Suppressor macrophage treated with lipopolysaccharide for 1 hour (primary cell): ENCODE results near the gene CAMKMT.
A peak's percentile ranks its signal among the peaks of the same experiment; 100 is the strongest.

ENCODE experiments used
- DNase-seq, 3 donors: peaks; one replicate each; pipeline ENCODE4 v3.0.0-alpha.2; 2020 to 2022

The CAMKMT gene

GRCh38 chr2:44751754-44752479 lies 390.2 kb downstream of the CAMKMT start:
- DNase-seq = no peak

GRCh38 chr2:44752761-44753160 lies 391.0 kb downstream of the CAMKMT start:
- no peak for DNase-seq

DNA sequence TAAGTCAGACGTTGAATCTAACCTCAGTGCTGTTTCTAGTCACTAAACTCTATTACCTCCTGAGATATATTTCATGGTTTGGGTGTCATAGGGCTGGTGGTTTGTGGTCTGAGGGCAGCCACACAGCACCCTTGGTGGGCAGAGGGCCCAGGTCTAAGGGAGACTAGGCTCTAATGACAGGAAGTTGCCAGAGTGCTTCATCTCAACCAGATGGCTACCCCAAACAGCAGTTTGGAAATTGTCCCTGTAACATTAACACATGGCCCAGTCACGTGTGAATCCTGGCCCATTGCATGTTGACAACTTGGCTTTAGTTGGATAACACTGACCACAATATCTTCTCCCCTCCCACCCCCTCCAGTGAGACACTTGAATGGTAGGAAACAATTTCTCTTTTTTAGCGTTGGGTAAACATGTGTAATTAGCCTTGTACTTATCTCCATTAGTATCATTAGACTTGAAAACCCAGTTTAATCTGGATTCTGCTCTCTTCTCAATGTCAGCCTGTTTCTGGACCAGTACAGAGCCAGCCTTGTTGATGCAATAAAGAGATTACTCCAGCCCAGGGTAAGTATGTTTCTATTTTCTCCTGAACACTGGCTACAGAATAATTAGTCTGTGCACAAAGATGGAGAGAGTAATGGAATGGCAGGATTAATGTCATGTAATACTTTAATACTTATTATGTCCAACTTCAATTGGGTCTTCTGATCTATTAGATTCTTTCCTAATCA lies 392.0 kb downstream of the CAMKMT start:
- DNase-seq = no peak

GRCh38 chr2:44758591-44758990 lies 396.8 kb downstream of the CAMKMT start:
- no peak for DNase-seq

DNA sequence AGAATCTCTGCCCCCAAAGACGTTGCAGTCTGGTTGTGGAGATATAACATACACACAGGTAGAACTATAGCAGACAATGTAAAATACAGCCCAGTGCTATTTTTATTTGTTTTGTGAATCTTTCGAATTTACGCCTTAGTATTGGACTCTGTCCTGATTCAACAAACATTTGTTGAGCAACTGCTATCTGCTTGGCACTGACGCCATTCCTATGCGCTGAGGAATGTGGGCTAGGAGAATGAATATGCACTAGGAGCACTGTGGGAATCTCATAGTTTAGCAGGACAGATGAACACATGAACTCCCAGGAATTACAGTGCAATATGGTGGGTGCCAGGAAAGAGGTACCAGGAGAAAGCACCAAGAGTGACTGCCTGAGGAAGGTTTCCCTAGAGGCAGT lies 398.1 kb downstream of the CAMKMT start:
- DNase-seq = no peak

DNA sequence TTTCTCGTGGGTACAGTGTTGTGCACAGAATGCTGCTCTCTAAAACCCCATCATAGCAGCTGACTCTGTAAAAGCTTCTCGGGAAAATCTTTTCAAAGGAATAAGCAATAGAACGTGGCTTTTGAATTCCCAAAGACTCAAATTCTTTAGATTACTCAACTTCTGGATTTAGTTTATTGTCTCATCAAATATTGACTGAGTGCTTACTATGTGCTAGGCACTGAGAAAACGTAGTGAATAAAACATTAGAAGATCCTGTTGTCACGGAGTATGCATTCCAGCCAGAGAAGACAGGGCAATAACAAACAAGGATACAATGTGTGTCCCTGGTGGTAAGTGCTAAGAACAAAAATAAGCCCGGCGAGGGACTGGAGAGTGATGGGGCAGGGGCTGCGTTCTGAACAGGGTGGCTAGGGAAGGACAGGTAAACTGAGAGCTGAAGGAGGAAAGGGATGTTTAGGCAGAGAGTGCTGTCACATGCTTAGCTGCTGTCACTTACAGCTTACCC lies 401.6 kb downstream of the CAMKMT start:
- no peak for DNase-seq

- DNase-seq = no peak
Measured at GRCh38 chr2:44766220-44766619, 404.5 kb downstream of the CAMKMT start.

DNA sequence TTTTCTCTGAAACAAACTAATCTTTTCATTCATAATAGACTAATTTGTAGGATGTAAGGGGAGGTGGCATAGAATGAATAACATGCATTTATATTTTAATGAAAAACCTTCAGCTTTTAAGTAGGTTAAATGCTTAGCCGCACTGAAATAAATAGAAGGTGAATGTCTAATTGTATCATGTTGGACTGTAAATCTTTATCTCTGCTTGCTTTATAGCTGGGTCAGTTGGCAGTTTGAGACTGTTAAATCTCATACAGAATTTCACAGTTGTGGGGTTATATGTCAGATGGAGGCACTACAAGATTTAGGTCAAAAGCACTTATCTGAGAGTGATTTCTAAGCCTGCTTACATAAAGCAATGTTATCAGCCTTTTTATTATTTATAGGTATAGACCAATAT lies 405.0 kb downstream of the CAMKMT start:
- no peak for DNase-seq

DNA sequence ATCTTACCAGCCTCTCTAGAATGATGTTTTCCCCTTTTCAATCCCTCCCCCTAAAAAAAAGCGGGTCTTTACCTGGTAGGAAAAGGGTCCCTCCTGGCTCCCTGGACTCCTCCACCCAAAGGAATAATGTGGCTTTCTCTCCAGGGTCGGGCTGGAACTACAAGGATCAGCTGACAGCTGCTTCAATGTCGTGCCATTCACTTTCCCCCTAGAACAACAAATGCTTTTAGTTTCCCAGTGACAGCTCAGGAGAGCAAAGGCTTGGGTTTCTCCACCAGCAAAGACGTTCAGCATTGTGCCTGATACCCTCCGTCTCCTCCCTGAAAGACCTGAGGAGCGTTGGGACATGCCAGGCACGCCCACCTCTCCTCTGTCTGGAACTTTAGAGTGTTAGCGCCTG lies 405.9 kb downstream of the CAMKMT start:
- DNase-seq = no peak

GRCh38 chr2:44768438-44769236 lies 406.9 kb downstream of the CAMKMT start:
- DNase-seq = no peak

GRCh38 chr2:44769349-44770011 lies 407.7 kb downstream of the CAMKMT start:
- no peak for DNase-seq

- peak; percentile 48 to 68 (median 55) for DNase-seq
Measured at GRCh38 chr2:44770221-44771195, 408.8 kb downstream of the CAMKMT start.

DNA sequence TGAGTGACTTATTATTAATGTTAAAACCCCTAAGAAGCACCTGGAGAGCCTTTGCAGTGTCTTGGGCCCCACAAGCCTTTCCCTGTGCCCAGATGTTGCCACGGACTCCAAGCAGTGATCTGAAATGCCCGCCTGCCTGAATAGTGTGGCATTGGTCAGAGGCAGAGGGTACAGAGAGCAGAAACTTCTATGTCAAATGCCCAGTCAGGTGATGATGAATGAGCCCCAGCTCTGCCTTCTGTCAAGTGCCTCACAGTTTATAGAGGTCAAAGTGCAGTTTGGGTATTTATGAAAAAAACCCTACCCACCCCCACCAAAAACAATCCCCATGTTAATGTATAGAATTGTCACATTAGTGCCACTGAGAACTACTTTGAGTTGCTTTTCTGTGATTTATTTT lies 409.8 kb downstream of the CAMKMT start:
- DNase-seq = no peak

DNA sequence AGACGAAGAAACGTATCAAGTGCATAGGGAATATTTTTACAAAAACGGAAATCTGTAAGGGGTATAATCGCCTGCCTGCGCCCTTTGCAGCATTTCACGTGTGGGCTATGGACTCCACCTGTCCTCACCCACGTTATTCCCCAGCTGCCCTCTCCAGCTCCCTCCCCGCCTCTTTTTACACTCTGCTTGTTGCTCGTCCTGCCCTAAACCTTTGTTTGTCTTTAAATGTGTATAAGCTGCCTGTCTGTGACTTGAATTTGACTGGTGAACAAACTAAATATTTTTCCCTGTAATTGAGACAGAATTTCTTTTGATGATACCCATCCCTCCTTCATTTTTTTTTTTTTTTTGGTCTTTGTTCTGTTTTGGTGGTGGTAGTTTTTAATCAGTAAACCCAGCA lies 410.4 kb downstream of the CAMKMT start:
- no peak for DNase-seq

- no peak for DNase-seq
Measured at GRCh38 chr2:44772669-44773378, 411.1 kb downstream of the CAMKMT start.

GRCh38 chr2:44774826-44775492 lies 413.2 kb downstream of the CAMKMT start:
- no peak for DNase-seq

DNA sequence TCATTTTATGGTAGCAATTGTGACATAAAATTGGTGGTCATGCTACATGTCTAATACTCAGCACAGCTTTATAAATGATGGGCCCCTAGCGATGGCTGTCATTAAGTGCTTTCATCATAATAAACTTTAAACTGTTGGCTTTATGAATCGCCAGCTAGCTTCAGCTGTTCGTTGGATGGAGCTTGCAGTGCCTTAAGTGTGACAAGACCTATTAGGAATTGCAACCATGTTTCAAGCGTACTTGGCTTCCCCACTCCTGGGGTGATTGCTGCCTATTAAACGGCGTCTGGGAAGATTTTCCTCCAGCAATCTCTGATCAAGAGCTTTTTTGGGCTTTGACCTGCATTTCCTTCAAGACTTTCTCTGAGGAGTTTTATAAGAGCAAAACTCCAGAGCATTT lies 415.3 kb downstream of the CAMKMT start:
- no peak for DNase-seq

DNA sequence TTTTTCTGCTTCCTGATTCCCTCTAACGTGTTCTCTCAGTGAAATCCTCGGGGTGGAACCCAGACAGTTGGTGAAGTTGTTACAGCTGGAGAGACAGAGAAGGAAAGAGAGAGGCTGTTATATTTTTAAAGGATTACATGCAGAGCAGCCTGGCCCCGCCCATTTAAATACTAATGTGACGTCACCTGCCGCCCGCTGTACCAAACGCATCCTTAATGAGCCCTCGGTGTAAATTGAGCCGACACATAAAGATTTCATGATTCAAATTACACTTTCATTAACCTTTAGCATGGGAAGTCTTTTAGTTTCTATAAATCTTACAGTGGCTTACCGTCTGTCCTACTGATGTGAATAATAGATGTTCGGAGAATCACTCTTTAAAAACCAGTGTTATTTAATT lies 415.8 kb downstream of the CAMKMT start:
- peak in 2 of 3 donors; percentile 23 to 33 for DNase-seq

GRCh38 chr2:44778221-44778654 lies 416.5 kb downstream of the CAMKMT start:
- no peak for DNase-seq
